Measurements from ENCODE around the gene TACC2.
A peak's percentile ranks its signal among the peaks of the same experiment; 100 is the strongest.

Gene TACC2

DNA sequence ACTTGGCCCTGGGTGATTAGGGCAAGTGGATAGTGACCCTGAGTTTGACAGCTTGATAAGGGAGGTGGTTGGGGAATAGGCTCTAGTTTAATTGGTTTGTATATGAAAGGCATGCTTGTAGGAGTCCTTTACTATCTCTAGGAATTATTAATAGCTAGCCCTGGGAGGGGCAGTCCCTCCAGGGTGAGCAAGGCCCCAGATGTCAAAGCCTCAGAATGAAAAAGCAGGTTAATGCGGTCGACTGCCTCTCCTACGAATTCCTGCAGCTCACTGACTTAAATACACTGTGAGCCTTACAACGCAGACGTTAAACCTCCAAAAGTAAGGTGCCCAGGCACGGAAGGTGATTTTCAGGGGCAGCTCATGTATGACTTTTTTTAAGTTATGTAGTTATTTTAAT lies 276.9 kb downstream of the TACC2 start:
- Histone ChIP-seq H3K4me3 (no peak overlapping the region), H3K4me2 (no peak overlapping the region)
- TF ChIP-seq Cebpa-rat (IDR thresholded peaks at IDR 0.05) = no peak

DNA sequence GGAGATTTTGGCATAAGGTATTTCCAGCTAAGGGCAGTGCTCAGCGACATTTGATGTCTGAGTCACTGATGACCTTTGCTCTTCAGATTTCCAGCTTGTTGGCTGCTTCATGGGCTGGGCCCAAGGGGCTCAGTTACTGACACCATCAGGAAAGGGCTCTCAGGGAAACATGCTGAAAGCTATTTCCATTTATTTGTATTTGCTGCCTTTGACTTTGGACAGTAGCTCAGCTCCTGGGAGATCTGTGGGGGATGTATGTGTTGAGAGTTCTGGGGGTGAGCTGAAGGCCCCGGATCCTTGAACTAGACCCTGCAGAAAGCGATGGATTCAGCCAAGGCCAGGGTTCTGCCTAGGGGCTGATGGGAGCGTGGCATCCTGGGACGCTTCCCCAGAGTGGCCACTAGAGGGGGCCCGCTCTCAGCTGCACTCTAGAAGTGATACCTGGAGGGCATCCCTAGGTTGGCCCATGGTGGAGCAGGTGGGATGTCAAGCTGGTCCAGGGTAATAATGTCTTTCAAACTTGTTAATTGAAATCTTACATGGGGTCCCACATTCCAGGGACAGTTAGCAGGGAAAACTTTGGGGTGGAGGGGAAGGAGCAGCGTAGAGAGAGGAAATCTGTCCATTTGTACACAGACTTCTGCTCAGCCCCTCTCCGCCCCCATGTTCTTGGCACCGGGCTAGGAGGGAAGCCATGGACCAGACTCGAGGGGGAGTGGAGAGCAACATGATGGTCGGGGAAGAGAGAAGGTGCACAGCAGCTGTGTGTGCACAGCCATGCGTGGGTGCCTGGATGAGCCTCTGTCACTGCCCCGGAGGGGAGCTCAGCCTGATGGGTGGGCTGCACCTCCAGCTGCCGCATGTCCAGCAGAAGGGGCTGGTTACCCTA lies 279.1 kb downstream of the TACC2 start:
- H3K27ac ChIP-seq = no peak overlapping the region
- H3K27me3 ChIP-seq = no peaks in the 10 kb centered on the region
- no peaks in the 10 kb centered on the region for H4K20me1 ChIP-seq
- H3K9ac ChIP-seq = no peak overlapping the region
- H3K9me3 ChIP-seq = peaks cover 9% of the 10 kb centered on the region
- H3K4me3 ChIP-seq = no peak overlapping the region
- peaks cover 8% of the 10 kb centered on the region for H3K4me1 ChIP-seq
- no peaks in the 10 kb centered on the region for H3K36me3 ChIP-seq
- no peak for TF ChIP-seq Cebpa-rat (IDR thresholded peaks at IDR 0.05)
- no peak overlapping the region for H3K4me2 ChIP-seq

More for the DNA sequence above, 276.9 kb downstream of the TACC2 start:
- no peak overlapping the region for H3K9ac ChIP-seq
- H3K27me3 ChIP-seq = no peaks in the 10 kb centered on the region
- H4K20me1 ChIP-seq = no peaks in the 10 kb centered on the region
- H3K4me1 ChIP-seq = peaks cover 1% of the 10 kb centered on the region
- H3K27ac ChIP-seq = no peak overlapping the region
- peaks cover 25% of the 10 kb centered on the region for H3K9me3 ChIP-seq
- H3K36me3 ChIP-seq = no peaks in the 10 kb centered on the region

GRCh38 chr10:122269059-122269687 lies 280.2 kb downstream of the TACC2 start:
- Histone ChIP-seq H3K27ac (no peak overlapping the region), H3K36me3 (no peaks in the 10 kb centered on the region), H3K27me3 (no peaks in the 10 kb centered on the region), H3K4me1 (peaks cover 12% of the 10 kb centered on the region), H3K4me2 (no peak overlapping the region), H3K9ac (no peak overlapping the region), H3K9me3 (no peaks in the 10 kb centered on the region; the same call in 1 of the 2 replicates), H3K4me3 (no peak overlapping the region), H4K20me1 (no peaks in the 10 kb centered on the region)
- no peak for TF ChIP-seq Cebpa-rat (IDR thresholded peaks at IDR 0.05)

DNA sequence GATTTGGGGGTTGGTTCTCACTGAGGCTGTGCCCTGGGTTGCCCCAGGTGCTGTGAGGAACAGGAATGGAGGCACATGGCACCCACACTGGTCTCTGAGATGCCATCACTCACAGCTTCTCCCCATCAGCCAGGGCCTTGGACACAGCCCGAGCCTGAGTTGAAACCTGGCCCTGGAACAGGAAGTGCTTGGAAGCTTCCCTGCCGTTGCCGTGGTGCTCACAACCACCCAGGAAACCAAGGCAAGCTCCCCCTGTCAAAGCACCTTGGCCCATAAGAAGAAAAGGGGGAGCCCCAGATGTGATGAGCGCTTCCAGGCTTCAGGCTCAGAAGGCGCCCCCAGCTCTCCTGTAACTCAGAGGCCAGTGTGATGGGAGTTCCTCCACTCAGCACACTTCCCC lies 282.1 kb downstream of the TACC2 start, which contains the start of gene BTBD16:
BTBD16 (plus strand) TSS at position 221 of the 400 bp plus-strand sequence. CDS start 3,786 bp downstream, outside the sequence.
- H3K9me3 ChIP-seq = no peaks in the 10 kb centered on the region
- peak within 1 kb of the TSS; percentile 12; the same call in 1 of the 2 replicates for H3K4me2 ChIP-seq
- H3K9ac ChIP-seq = no peak within 1 kb of the TSS
- peaks cover 12% of the 10 kb centered on the region for H3K4me1 ChIP-seq
- H3K27ac ChIP-seq = no peak within 1 kb of the TSS
- H3K36me3 ChIP-seq = no peaks in the 10 kb centered on the region
- H3K4me3 ChIP-seq = no peak within 1 kb of the TSS
- H3K27me3 ChIP-seq = no peaks in the 10 kb centered on the region
- no peak for TF ChIP-seq Cebpa-rat (IDR thresholded peaks at IDR 0.05)
- H4K20me1 ChIP-seq = no peaks in the 10 kb centered on the region

DNA sequence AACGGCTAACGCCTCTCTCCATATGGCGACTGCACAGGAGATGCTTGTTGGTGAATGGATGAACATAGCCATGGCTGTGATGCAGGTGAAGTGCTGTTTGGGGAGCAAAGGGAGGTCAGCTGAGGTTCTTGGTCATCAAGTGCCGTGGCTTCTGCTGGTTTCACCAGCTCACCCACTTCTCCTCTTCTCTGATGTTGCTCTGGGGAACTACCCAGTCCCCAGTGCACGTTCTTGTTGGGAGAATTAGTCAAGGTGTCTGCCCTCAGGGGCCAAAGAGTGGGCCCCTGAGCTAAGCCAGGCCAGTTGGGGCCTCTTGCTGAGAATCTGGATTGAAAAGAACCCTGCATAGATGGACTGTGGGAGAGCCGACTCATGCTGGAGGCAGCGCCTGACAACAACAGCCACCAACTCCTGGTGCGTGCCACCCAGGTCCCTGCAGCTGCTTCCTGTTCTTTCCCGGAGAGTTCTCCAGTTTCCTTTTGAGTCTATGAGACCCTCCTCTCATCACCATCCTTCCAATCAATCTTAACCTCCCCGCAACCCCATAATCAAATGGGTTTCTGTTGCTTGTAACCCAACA lies 285.1 kb downstream of the TACC2 start:
- Histone ChIP-seq H3K4me1 (peaks cover 12% of the 10 kb centered on the region), H4K20me1 (no peaks in the 10 kb centered on the region), H3K36me3 (no peaks in the 10 kb centered on the region), H3K27ac (no peak overlapping the region), H3K9me3 (no peaks in the 10 kb centered on the region), H3K4me3 (no peak overlapping the region), H3K9ac (no peak overlapping the region), H3K27me3 (no peaks in the 10 kb centered on the region), H3K4me2 (no peak overlapping the region)
- no peak for TF ChIP-seq Cebpa-rat (IDR thresholded peaks at IDR 0.05)

GRCh38 chr10:122276611-122277208 lies 287.7 kb downstream of the TACC2 start:
- Histone ChIP-seq H4K20me1 (no peaks in the 10 kb centered on the region), H3K4me1 (peaks cover 4% of the 10 kb centered on the region; the same call in 1 of the 2 replicates), H3K27ac (no peak overlapping the region), H3K9ac (no peak overlapping the region), H3K9me3 (no peaks in the 10 kb centered on the region), H3K27me3 (no peaks in the 10 kb centered on the region), H3K4me3 (no peak overlapping the region), H3K4me2 (no peak overlapping the region), H3K36me3 (no peaks in the 10 kb centered on the region)
- no peak for TF ChIP-seq Cebpa-rat (IDR thresholded peaks at IDR 0.05)

DNA sequence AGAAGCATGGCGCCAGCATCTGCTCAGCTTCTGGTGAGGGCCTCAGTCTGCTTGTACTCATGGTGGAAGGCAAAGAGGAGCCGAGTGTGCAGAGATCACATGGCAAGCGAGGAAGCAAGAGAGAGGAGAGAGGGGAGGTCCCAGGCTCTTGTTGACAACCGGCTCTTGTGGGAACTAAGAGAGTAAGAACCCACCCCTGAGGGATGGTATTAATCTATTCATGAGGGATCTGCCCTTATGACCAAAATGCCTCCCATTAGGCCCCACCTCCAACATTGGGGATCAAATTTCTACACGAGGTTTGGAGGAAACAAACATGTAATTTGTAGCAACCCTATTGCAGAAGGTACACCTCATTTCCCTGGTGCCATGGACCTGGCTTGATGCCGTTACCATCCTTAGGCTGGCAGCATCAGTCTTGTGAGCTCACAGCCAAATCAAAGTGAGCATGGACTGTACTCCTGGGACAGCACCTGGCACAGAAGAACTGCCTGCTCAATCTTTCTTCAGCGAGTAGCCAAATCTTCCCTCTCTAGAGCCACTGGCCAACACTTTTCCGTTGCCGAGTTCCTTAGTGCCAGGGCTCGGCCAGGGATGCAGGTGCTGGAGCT lies 288.7 kb downstream of the TACC2 start:
- TF ChIP-seq Cebpa-rat (IDR thresholded peaks at IDR 0.05) = no peak
- no peaks in the 10 kb centered on the region for H4K20me1 ChIP-seq
- H3K36me3 ChIP-seq = no peaks in the 10 kb centered on the region
- H3K4me3 ChIP-seq = no peak overlapping the region
- no peaks in the 10 kb centered on the region for H3K27me3 ChIP-seq
- H3K4me2 ChIP-seq = no peak overlapping the region
- peaks cover 13% of the 10 kb centered on the region for H3K4me1 ChIP-seq
- H3K9me3 ChIP-seq = no peaks in the 10 kb centered on the region
- H3K9ac ChIP-seq = no peak overlapping the region
- no peak overlapping the region for H3K27ac ChIP-seq

GRCh38 chr10:122279725-122280141 lies 290.8 kb downstream of the TACC2 start:
- Histone ChIP-seq H3K4me2 (no peak overlapping the region), H3K9me3 (no peaks in the 10 kb centered on the region), H3K36me3 (no peaks in the 10 kb centered on the region), H3K4me1 (peaks cover 15% of the 10 kb centered on the region), H4K20me1 (no peaks in the 10 kb centered on the region), H3K27me3 (no peaks in the 10 kb centered on the region), H3K4me3 (no peak overlapping the region), H3K9ac (no peak overlapping the region), H3K27ac (no peak overlapping the region)
- no peak for TF ChIP-seq Cebpa-rat (IDR thresholded peaks at IDR 0.05)

GRCh38 chr10:122280156-122280555 lies 291.2 kb downstream of the TACC2 start:
- Histone ChIP-seq H3K4me2 (no peak overlapping the region), H3K9me3 (no peaks in the 10 kb centered on the region), H3K36me3 (no peaks in the 10 kb centered on the region), H3K27me3 (no peaks in the 10 kb centered on the region), H3K27ac (no peak overlapping the region), H3K4me1 (peaks cover 15% of the 10 kb centered on the region), H4K20me1 (no peaks in the 10 kb centered on the region), H3K9ac (no peak overlapping the region), H3K4me3 (no peak overlapping the region)
- TF ChIP-seq Cebpa-rat (IDR thresholded peaks at IDR 0.05) = no peak

All from BLaER1 (cell line).